K562 (cell line): ENCODE data around the gene PLXNB2. TPM values are rescaled to one million over a fixed set of nuclear protein-coding genes. Genes with fewer than 3 reads are reported as not detected.

Experiments
- E2F6 ChIP-seq, 2 experiments: IDR thresholded peaks; 2 replicates each; pipeline ENCODE4 v1.6.1; 2011; ENCODE audit warnings: borderline replicate concordance in 1 of 2, control low read depth in 1 of 2, low read depth in 1 of 2, low read length in 1 of 2, mild to moderate bottlenecking in 1 of 2, mixed read lengths in 1 of 2, moderate library complexity in 1 of 2; ENCODE audit not compliant: insufficient read depth in 1 of 2, insufficient read length in 1 of 2, poor library complexity in 1 of 2, severe bottlenecking in 1 of 2; ENCODE audit errors: extremely low read depth in 1 of 2
- HINFP ChIP-seq: fragments of 450-650 bp; conservative IDR thresholded peaks from 2 replicates; pipeline ENCODE4 v1.6.1; 2016; ENCODE audit warnings: missing genetic modification characterization, low read depth, mild to moderate bottlenecking, control low read depth, missing compliant biosample characterization
- ID3 ChIP-seq, 2 experiments: fragments of 250-450 bp in 1 of 2; fragments of 450-650 bp in 1 of 2; sonication (Bioruptor Pico) in 1 of 2; IDR thresholded peaks; 2 replicates each; pipeline versions ENCODE4 v1.6.1 to v1.8.0; 2016 to 2021; ENCODE audit warnings: mild to moderate bottlenecking in 2 of 2, moderate library complexity in 2 of 2, missing compliant biosample characterization in 1 of 2, missing genetic modification characterization in 1 of 2
- KAT2B ChIP-seq: IDR thresholded peaks from one replicate; pipeline ENCODE4 v1.6.1; 2012; ENCODE audit warnings: low read depth, mild to moderate bottlenecking, control low read depth, inconsistent platforms, low read length, moderate library complexity
- RCOR1 ChIP-seq, 2 experiments: IDR thresholded peaks; 2 replicates each; pipeline ENCODE4 v1.6.1; 2012; ENCODE audit warnings: low read depth in 2 of 2, low read length in 2 of 2, borderline replicate concordance in 1 of 2, improper control_type of control experiment in 1 of 2
- RREB1 ChIP-seq: fragments of 250-450 bp; sonication (Bioruptor Pico); IDR thresholded peaks from 2 replicates; pipeline ENCODE4 v1.4.0; 2020
- SP1 ChIP-seq: sonication (generic); formaldehyde crosslinking; IDR thresholded peaks from 2 replicates; pipeline ENCODE4 v1.8.1; 2022; ENCODE audit warnings: mild to moderate bottlenecking, missing genetic modification reagents
- SREBF2 ChIP-seq: sonication (generic); formaldehyde crosslinking; IDR thresholded peaks from 2 replicates; pipeline ENCODE4 v1.4.0; 2020; ENCODE audit warnings: mild to moderate bottlenecking, missing genetic modification reagents
- USF2 ChIP-seq: sonication (generic); formaldehyde crosslinking; IDR thresholded peaks from 2 replicates; pipeline ENCODE4 v1.5.0; 2020; ENCODE audit warnings: missing genetic modification reagents
- ZNF668 ChIP-seq: fragments of 250-450 bp; sonication (Bioruptor Pico); IDR thresholded peaks from 2 replicates; pipeline ENCODE4 v1.8.0; 2022; ENCODE audit warnings: mild to moderate bottlenecking, inconsistent platforms
- ZNF75A ChIP-seq: fragments of 450-650 bp; formaldehyde crosslinking; IDR thresholded peaks from 2 replicates; pipeline ENCODE4 v1.4.0; 2020; ENCODE audit warnings: mild to moderate bottlenecking
- polyA plus RNA-seq, 8 experiments: library from polyadenylated mRNA; depleted of rRNA in 4 of 8; stranded (reverse) in 5 of 8; unstranded in 3 of 8; fragments of >200 nt; fragmentation: Nextera tagmentation in 2 of 8; fragmentation: Illumina TruSeq in 1 of 8; extraction: Ambion mirVana in 2 of 8; extraction: Trizol in 1 of 8; gene quantifications; 2 replicates each; pipeline versions ENCODE4 v1.2.1 to v1.2.3, GENCODE V29; 2011 to 2014; ENCODE audit warnings: inconsistent platforms in 1 of 8, missing spikeins in 1 of 8
- total RNA-seq, 7 experiments: library from RNA; depleted of rRNA in 6 of 7; stranded (reverse); fragments of >200 nt in 6 of 7; fragmentation: Illumina TruSeq in 2 of 7; extraction: Trizol in 2 of 7; gene quantifications; 2 replicates each; pipeline versions ENCODE4 v1.2.1 to v1.2.3, GENCODE V29; 2011 to 2021; ENCODE audit warnings: low replicate concordance in 1 of 7

PLXNB2 gene
- total and polyA plus RNA-seq, 9 of the 15 experiments (the other 6 are each of a cell fraction or from before 2014, with no cell fraction given), result 0.15 to 45.1 (median 13.6) TPM

GRCh38 chr22:50306753-50307749 lies at the start of gene PLXNB2 (continued):
- peak in 1 of 2 experiments; percentile 19 for TF ChIP-seq E2F6 (IDR thresholded peaks at IDR 0.05; ENCODE audit: borderline replicate concordance in 1 of 2, extremely low read depth in 1 of 2, insufficient read depth in 1 of 2, insufficient read length in 1 of 2, low read depth in 1 of 2, low read length in 1 of 2, poor library complexity in 1 of 2, severe bottlenecking in 1 of 2)
- TF ChIP-seq HINFP (tag), result no peak
- TF ChIP-seq RCOR1 (IDR thresholded peaks at IDR 0.05; ENCODE audit: borderline replicate concordance in 1 of 2, low read depth in 2 of 2, low read length in 2 of 2), result no peak
- TF ChIP-seq KAT2B, result no peak
- no peak for TF ChIP-seq SP1 (CRISPR knock-in tag)
- no peak for TF ChIP-seq ID3 (CRISPR knock-in tag; IDR thresholded peaks at IDR 0.05)
- TF ChIP-seq ID3 (tag; IDR thresholded peaks at IDR 0.05), result no peak
- no peak for TF ChIP-seq ZNF668
- no peak for TF ChIP-seq SREBF2 (CRISPR knock-in tag)
- no peak for TF ChIP-seq RREB1 (CRISPR knock-in tag)
- no peak for TF ChIP-seq USF2 (CRISPR knock-in tag)
- no peak for TF ChIP-seq ZNF75A (CRISPR knock-in tag)
